Activated CD8-positive, alpha-beta memory T cell treated with anti-CD3 and anti-CD28 coated beads, Interleukin-2, amount 50 U/mL, for 4 hours (primary cell): ENCODE data around the gene NOMO2.
"Not testable (repeated sequence)": the region's sequence is repeated elsewhere in the genome, so short reads cannot be mapped to it uniquely, and the experiment has no call there.

Experiments
- DNase-seq: peaks from one replicate; pipeline ENCODE4 v3.0.0-alpha.2; 2020

NOMO2 gene

GRCh38 chr16:18573887-18574286 is 12.0 kb upstream of the NOMO2 start:
- not testable (repeated sequence) for DNase-seq

- DNase-seq = not testable (repeated sequence)
Measured at GRCh38 chr16:18572973-18573372, 11.1 kb upstream of the NOMO2 start.

GRCh38 chr16:18571307-18571850 is 9.5 kb upstream of the NOMO2 start:
- DNase-seq = not testable (repeated sequence)

- DNase-seq = not testable (repeated sequence)
Measured at GRCh38 chr16:18570529-18571306, 8.8 kb upstream of the NOMO2 start.

- not testable (repeated sequence) for DNase-seq
Measured at GRCh38 chr16:18560416-18561220, 1.3 kb downstream of the NOMO2 start.

GRCh38 chr16:18553671-18554070 is 8.2 kb downstream of the NOMO2 start:
- DNase-seq = not testable (repeated sequence)

- DNase-seq = not testable (repeated sequence)
Measured at GRCh38 chr16:18547382-18547781, 14.5 kb downstream of the NOMO2 start.

- DNase-seq = not testable (repeated sequence)
Measured at GRCh38 chr16:18546853-18547252, 15.0 kb downstream of the NOMO2 start.

- DNase-seq = not testable (repeated sequence)
Measured at GRCh38 chr16:18544232-18545081, 17.4 kb downstream of the NOMO2 start.

- not testable (repeated sequence) for DNase-seq
Measured at GRCh38 chr16:18541912-18542311, 20.0 kb downstream of the NOMO2 start.

- not testable (repeated sequence) for DNase-seq
Measured at GRCh38 chr16:18537004-18537403, 24.9 kb downstream of the NOMO2 start.

- DNase-seq = not testable (repeated sequence)
Measured at GRCh38 chr16:18535519-18536168, 26.3 kb downstream of the NOMO2 start.

GRCh38 chr16:18534308-18534707 is 27.6 kb downstream of the NOMO2 start:
- not testable (repeated sequence) for DNase-seq

GRCh38 chr16:18531323-18531722 is 30.6 kb downstream of the NOMO2 start:
- DNase-seq = not testable (repeated sequence)

- not testable (repeated sequence) for DNase-seq
Measured at GRCh38 chr16:18530329-18530728, 31.6 kb downstream of the NOMO2 start.

- DNase-seq = not testable (repeated sequence)
Measured at GRCh38 chr16:18526547-18526946, 35.4 kb downstream of the NOMO2 start.

GRCh38 chr16:18525882-18526482 is 35.9 kb downstream of the NOMO2 start:
- not testable (repeated sequence) for DNase-seq

GRCh38 chr16:18522637-18523036 is 39.3 kb downstream of the NOMO2 start:
- not testable (repeated sequence) for DNase-seq

GRCh38 chr16:18521445-18522181 is 40.3 kb downstream of the NOMO2 start:
- DNase-seq = not testable (repeated sequence)

- not testable (repeated sequence) for DNase-seq
Measured at GRCh38 chr16:18518536-18519283, 43.2 kb downstream of the NOMO2 start.
